Activated T-helper 2 cell treated with anti-CD3 and anti-CD28 coated beads, Interferon-gamma antibody, Interleukin-2, Interleukin-4, amounts not matched to agents 10 μg/mL and 5 μg/mL and 100 μg/mL, durations not matched to agents 14 hours and 24 hours and 36 hours (primary cell): ENCODE results near the gene EDNRA. TPM values are rescaled to one million over a fixed set of nuclear protein-coding genes. Genes with fewer than 3 reads are reported as not detected.

Source experiments
- DNase-seq: peaks from one replicate; pipeline ENCODE4 v3.0.0; 2021; ENCODE audit warnings: low spot score
- H3K27ac Mint-ChIP-seq: one replicate; pipeline ENCODE4 v1.8.0; 2021; ENCODE audit warnings: mixed read lengths
- H3K27me3 Mint-ChIP-seq: one replicate; pipeline ENCODE4 v1.8.0; 2021; ENCODE audit warnings: low read depth, mixed read lengths
- H3K36me3 Mint-ChIP-seq: one replicate; pipeline ENCODE4 v1.8.0; 2021; ENCODE audit warnings: low read depth, mixed read lengths
- H3K4me1 Mint-ChIP-seq: one replicate; pipeline ENCODE4 v1.8.0; 2021; ENCODE audit warnings: low read depth, mixed read lengths
- H3K4me3 Mint-ChIP-seq: one replicate; pipeline ENCODE4 v1.8.0; 2021; ENCODE audit warnings: low read depth, mild to moderate bottlenecking, moderate library complexity, mixed read lengths
- H3K9me3 Mint-ChIP-seq: one replicate; pipeline ENCODE4 v1.8.0; 2021; ENCODE audit warnings: mixed read lengths
- intact Hi-C: fragments of 100-400 bp; cut with micrococcal nuclease; formaldehyde crosslinking; loops from one replicate; pipeline ENCODE4 v1.15.1; 2023
- total RNA-seq: library from RNA; stranded (reverse); gene quantifications from 2 replicates; pipeline ENCODE4 v1.2.3, GENCODE V29; 2022

The EDNRA gene
- total RNA-seq, 1 donor from 2014 or later, result not detected

- H3K36me3 Mint-ChIP-seq, result no peaks in the 10 kb centered on the region
- no peaks in the 10 kb centered on the region for H3K4me1 Mint-ChIP-seq
- intact Hi-C loops, result no loop called here
- H3K27me3 Mint-ChIP-seq, result peaks cover 11% of the 10 kb centered on the region
- no peak overlapping the region for H3K4me3 Mint-ChIP-seq
- H3K9me3 Mint-ChIP-seq, result no peaks in the 10 kb centered on the region
- no peak for DNase-seq
- H3K27ac Mint-ChIP-seq, result no peak overlapping the region
Observed at GRCh38 chr4:147530723-147531122, 49.8 kb downstream of the EDNRA start.

GRCh38 chr4:147532896-147533295 lies 52.0 kb downstream of the EDNRA start:
- no peak overlapping the region for H3K4me3 Mint-ChIP-seq
- H3K27ac Mint-ChIP-seq, result no peak overlapping the region
- H3K36me3 Mint-ChIP-seq, result no peaks in the 10 kb centered on the region
- intact Hi-C loops, result no loop called here
- no peaks in the 10 kb centered on the region for H3K4me1 Mint-ChIP-seq
- no peaks in the 10 kb centered on the region for H3K9me3 Mint-ChIP-seq
- DNase-seq, result no peak
- peaks cover 7% of the 10 kb centered on the region for H3K27me3 Mint-ChIP-seq

GRCh38 chr4:147533331-147533730 lies 52.4 kb downstream of the EDNRA start:
- H3K36me3 Mint-ChIP-seq, result no peaks in the 10 kb centered on the region
- H3K4me3 Mint-ChIP-seq, result no peak overlapping the region
- intact Hi-C loops, result no loop called here
- peaks cover 7% of the 10 kb centered on the region for H3K27me3 Mint-ChIP-seq
- no peak overlapping the region for H3K27ac Mint-ChIP-seq
- no peaks in the 10 kb centered on the region for H3K9me3 Mint-ChIP-seq
- no peak for DNase-seq
- no peaks in the 10 kb centered on the region for H3K4me1 Mint-ChIP-seq

- Mint-ChIP-seq H3K9me3 (no peaks in the 10 kb centered on the region), H3K4me3 (no peak overlapping the region), H3K27me3 (peaks cover 11% of the 10 kb centered on the region), H3K4me1 (no peaks in the 10 kb centered on the region), H3K27ac (no peak overlapping the region), H3K36me3 (no peaks in the 10 kb centered on the region)
- intact Hi-C loops, result no loop called here
- no peak for DNase-seq
Observed at GRCh38 chr4:147535124-147535523, 54.2 kb downstream of the EDNRA start.

- Mint-ChIP-seq H3K27ac (no peak overlapping the region), H3K9me3 (no peaks in the 10 kb centered on the region), H3K4me1 (no peaks in the 10 kb centered on the region), H3K36me3 (no peaks in the 10 kb centered on the region), H3K4me3 (no peak overlapping the region), H3K27me3 (peaks cover 14% of the 10 kb centered on the region)
- no peak for DNase-seq
- intact Hi-C loops, result no loop called here
Observed at GRCh38 chr4:147538711-147539110, 57.8 kb downstream of the EDNRA start.

GRCh38 chr4:147539959-147540358 lies 59.1 kb downstream of the EDNRA start:
- no peak for DNase-seq
- H3K9me3 Mint-ChIP-seq, result no peaks in the 10 kb centered on the region
- H3K36me3 Mint-ChIP-seq, result no peaks in the 10 kb centered on the region
- intact Hi-C loops, result no loop called here
- no peaks in the 10 kb centered on the region for H3K4me1 Mint-ChIP-seq
- no peak overlapping the region for H3K27ac Mint-ChIP-seq
- H3K27me3 Mint-ChIP-seq, result peaks cover 15% of the 10 kb centered on the region
- H3K4me3 Mint-ChIP-seq, result no peak overlapping the region

- H3K4me3 Mint-ChIP-seq, result no peak overlapping the region
- no peak overlapping the region for H3K27ac Mint-ChIP-seq
- peaks cover 14% of the 10 kb centered on the region for H3K27me3 Mint-ChIP-seq
- no peak for DNase-seq
- no peaks in the 10 kb centered on the region for H3K9me3 Mint-ChIP-seq
- H3K4me1 Mint-ChIP-seq, result no peaks in the 10 kb centered on the region
- intact Hi-C loops, result no loop called here
- H3K36me3 Mint-ChIP-seq, result no peaks in the 10 kb centered on the region
Observed at GRCh38 chr4:147542229-147542990, 61.5 kb downstream of the EDNRA start.

- intact Hi-C loops, result no loop called here
- H3K27ac Mint-ChIP-seq, result no peak overlapping the region
- no peaks in the 10 kb centered on the region for H3K36me3 Mint-ChIP-seq
- H3K9me3 Mint-ChIP-seq, result no peaks in the 10 kb centered on the region
- no peak for DNase-seq
- H3K27me3 Mint-ChIP-seq, result peaks cover 14% of the 10 kb centered on the region
- H3K4me3 Mint-ChIP-seq, result no peak overlapping the region
- no peaks in the 10 kb centered on the region for H3K4me1 Mint-ChIP-seq
Observed at GRCh38 chr4:147543034-147543433, 62.1 kb downstream of the EDNRA start.

GRCh38 chr4:147546349-147546748 lies 65.5 kb downstream of the EDNRA start:
- peaks cover 9% of the 10 kb centered on the region for H3K4me1 Mint-ChIP-seq

GRCh38 chr4:147547314-147548056 lies 66.6 kb downstream of the EDNRA start:
- H3K4me3 Mint-ChIP-seq, result no peak overlapping the region
- peaks cover 6% of the 10 kb centered on the region for H3K9me3 Mint-ChIP-seq
- intact Hi-C loops, result no loop called here
- H3K27ac Mint-ChIP-seq, result no peak overlapping the region
- peaks cover 9% of the 10 kb centered on the region for H3K4me1 Mint-ChIP-seq
- no peak for DNase-seq
- H3K27me3 Mint-ChIP-seq, result peaks cover 7% of the 10 kb centered on the region
- H3K36me3 Mint-ChIP-seq, result no peaks in the 10 kb centered on the region

More at GRCh38 chr4:147546349-147546748, 65.5 kb downstream of the EDNRA start:
- Mint-ChIP-seq H3K9me3 (no peaks in the 10 kb centered on the region), H3K4me3 (no peak overlapping the region), H3K36me3 (no peaks in the 10 kb centered on the region), H3K27me3 (peaks cover 7% of the 10 kb centered on the region), H3K27ac (no peak overlapping the region)
- intact Hi-C loops, result no loop called here
- no peak for DNase-seq

- Mint-ChIP-seq H3K27me3 (peaks cover 7% of the 10 kb centered on the region), H3K4me1 (peaks cover 9% of the 10 kb centered on the region), H3K27ac (no peak overlapping the region), H3K9me3 (peaks cover 6% of the 10 kb centered on the region), H3K36me3 (no peaks in the 10 kb centered on the region), H3K4me3 (no peak overlapping the region)
- no peak for DNase-seq
- intact Hi-C loops, result no loop called here
Observed at GRCh38 chr4:147548256-147548655, 67.4 kb downstream of the EDNRA start.

- H3K4me1 Mint-ChIP-seq, result peaks cover 9% of the 10 kb centered on the region
- no peak overlapping the region for H3K4me3 Mint-ChIP-seq
- H3K27ac Mint-ChIP-seq, result no peak overlapping the region
- H3K9me3 Mint-ChIP-seq, result peaks cover 6% of the 10 kb centered on the region
- intact Hi-C loops, result no loop called here
- no peaks in the 10 kb centered on the region for H3K36me3 Mint-ChIP-seq
- peaks cover 2% of the 10 kb centered on the region for H3K27me3 Mint-ChIP-seq
- no peak for DNase-seq
Observed at GRCh38 chr4:147550626-147551246, 69.8 kb downstream of the EDNRA start.

GRCh38 chr4:147560625-147561024 lies 79.7 kb downstream of the EDNRA start:
- DNase-seq, result no peak
- H3K4me1 Mint-ChIP-seq, result no peaks in the 10 kb centered on the region
- intact Hi-C loops, result no loop called here
- no peak overlapping the region for H3K4me3 Mint-ChIP-seq
- no peak overlapping the region for H3K27ac Mint-ChIP-seq
- no peaks in the 10 kb centered on the region for H3K36me3 Mint-ChIP-seq
- H3K9me3 Mint-ChIP-seq, result no peaks in the 10 kb centered on the region
- H3K27me3 Mint-ChIP-seq, result no peaks in the 10 kb centered on the region
